GM19372 (cell line): ENCODE results near the gene BUB1B.

ENCODE experiments used
- ATAC-seq: cut with Tn5 transposase; IDR thresholded peaks from one replicate; pipeline ENCODE4 v1.9.1; 2021; ENCODE audit warnings: mild to moderate bottlenecking, low read depth, moderate library complexity; ENCODE audit not compliant: unreplicated experiment

The BUB1B gene

GRCh38 chr15:40250771-40251483 is 90.1 kb downstream of the BUB1B start:
- no peak for ATAC-seq

- no peak for ATAC-seq
Observed at GRCh38 chr15:40251486-40252140, 90.7 kb downstream of the BUB1B start.

GRCh38 chr15:40252141-40252437 is 91.2 kb downstream of the BUB1B start:
- no peak for ATAC-seq

GRCh38 chr15:40252438-40253166 is 91.7 kb downstream of the BUB1B start:
- ATAC-seq = no peak

GRCh38 chr15:40253167-40253790 is 92.4 kb downstream of the BUB1B start:
- no peak for ATAC-seq

GRCh38 chr15:40254452-40254851 is 93.6 kb downstream of the BUB1B start:
- ATAC-seq = no peak

GRCh38 chr15:40255033-40255432 is 94.2 kb downstream of the BUB1B start:
- ATAC-seq = no peak

GRCh38 chr15:40256638-40257235 is 95.9 kb downstream of the BUB1B start:
- ATAC-seq = no peak

- no peak for ATAC-seq
Observed at GRCh38 chr15:40257656-40258450, 97.0 kb downstream of the BUB1B start.

- ATAC-seq = no peak
Observed at GRCh38 chr15:40258544-40258943, 97.7 kb downstream of the BUB1B start.

GRCh38 chr15:40259021-40259420 is 98.2 kb downstream of the BUB1B start:
- ATAC-seq = no peak

GRCh38 chr15:40263024-40263754 is 102.3 kb downstream of the BUB1B start:
- ATAC-seq = no peak

- no peak for ATAC-seq
Observed at GRCh38 chr15:40264321-40265153, 103.7 kb downstream of the BUB1B start.

GRCh38 chr15:40265355-40265754 is 104.5 kb downstream of the BUB1B start:
- no peak for ATAC-seq

- ATAC-seq = no peak
Observed at GRCh38 chr15:40265875-40266274, 105.0 kb downstream of the BUB1B start.

GRCh38 chr15:40266828-40267304 is 106.0 kb downstream of the BUB1B start:
- no peak for ATAC-seq

GRCh38 chr15:40267670-40268069 is 106.8 kb downstream of the BUB1B start:
- no peak for ATAC-seq

GRCh38 chr15:40269604-40270003 is 108.7 kb downstream of the BUB1B start:
- ATAC-seq = no peak
